Prostate gland (tissue), 2 donors: Measurements from ENCODE around the gene RAP1GDS1.

Source experiments
- CTCF ChIP-seq, 4 experiments: fragments of 200-600 bp in 2 of 4; fragments of 450-650 bp in 2 of 4; sonication (generic) in 2 of 4; IDR thresholded peaks; 1 replicate in 3 of 4; 2 replicates in 1 of 4; pipeline ENCODE4 v1.5.1; 2016 to 2019; ENCODE audit warnings: antibody characterized with exemption in 4 of 4, mild to moderate bottlenecking in 2 of 4, moderate library complexity in 2 of 4
- POLR2AphosphoS5 ChIP-seq: sonication (generic); formaldehyde crosslinking; IDR thresholded peaks from one replicate; pipeline ENCODE4 v1.6.1; 2017; ENCODE audit warnings: antibody characterized with exemption

GRCh38 chr4:98290511-98290910 is 29.3 kb downstream of the RAP1GDS1 start:
- TF ChIP-seq CTCF (IDR thresholded peaks at IDR 0.05) (no peak), POLR2AphosphoS5 (no peak)
